ENCODE results near the gene SERPINB6. TPM values are rescaled to one million over a fixed set of nuclear protein-coding genes. Genes with fewer than 3 reads are reported as not detected.

The SERPINB6 gene
- total RNA-seq, 1 experiment from 2014 or later: 39.0 TPM

- no peak for TF ChIP-seq CTCF (conservative IDR thresholded peaks at IDR 0.05)
- Histone ChIP-seq H3K4ac (ENCODE audit: low read depth, low read length) (no peak overlapping the region), H2AK5ac (ENCODE audit: insufficient read length, low read length) (no peak overlapping the region), H4K5ac (ENCODE audit: insufficient read length, low read depth, low read length) (no peak overlapping the region), H3K23me2 (ENCODE audit: insufficient read length, low read depth, low read length, poor library complexity, severe bottlenecking) (no peaks in the 10 kb centered on the region), H3K4me2 (ENCODE audit: insufficient read depth, insufficient read length, low read length) (no peak overlapping the region), H3K56ac (ENCODE audit: insufficient read length, low read depth, low read length) (no peak overlapping the region), H2BK15ac (ENCODE audit: low read depth, low read length) (no peak overlapping the region), H3K14ac (ENCODE audit: insufficient read depth, low read length) (no peak overlapping the region), H3K23ac (ENCODE audit: insufficient read length, low read depth, low read length) (no peak overlapping the region), H3K79me1 (ENCODE audit: insufficient read depth, low read depth, low read length, poor library complexity, severe bottlenecking) (no peaks in the 10 kb centered on the region), H3K27me3 (ENCODE audit: insufficient read depth, low read length) (no peaks in the 10 kb centered on the region), H2BK12ac (ENCODE audit: insufficient read length, low read depth, low read length) (no peak overlapping the region), H4K8ac (replicated peaks; ENCODE audit: insufficient read length, low read depth, low read length) (no peak overlapping the region), H3K18ac (ENCODE audit: insufficient read length, low read depth, low read length) (no peak overlapping the region), H3K9me3 (ENCODE audit: control insufficient read depth, low read depth, low read length) (no peaks in the 10 kb centered on the region), H2BK5ac (ENCODE audit: insufficient read length, low read length) (no peak overlapping the region), H2AFZ (ENCODE audit: low read length) (no peak overlapping the region), H2BK20ac (ENCODE audit: low read depth, low read length, poor library complexity, severe bottlenecking) (no peak overlapping the region), H4K91ac (ENCODE audit: insufficient read length, low read depth, low read length) (no peak overlapping the region), H3T11ph (ENCODE audit: low read length) (no peak overlapping the region), H3K27ac (ENCODE audit: insufficient read length, low read depth, low read length) (no peak overlapping the region), H2BK120ac (ENCODE audit: low read depth, low read length, poor library complexity, severe bottlenecking) (no peak overlapping the region), H3K9ac (ENCODE audit: extremely low read depth, insufficient read length, low read length) (no peak overlapping the region), H4K20me1 (ENCODE audit: control insufficient read depth, insufficient read depth, insufficient read length) (no peaks in the 10 kb centered on the region), H3K4me1 (ENCODE audit: insufficient read depth, low read length) (no peaks in the 10 kb centered on the region), H3K79me2 (ENCODE audit: insufficient read depth, low read length) (no peaks in the 10 kb centered on the region)
- DNase-seq: no peak
- Mint-ChIP-seq H3K4me1 (peaks cover 20 to 27% of the 10 kb centered on the region in 2 experiments), H3K4me3 (no peak overlapping the region), H3K27me3 (ENCODE audit: low read depth) (no peaks in the 10 kb centered on the region), H3K36me3 (ENCODE audit: insufficient read depth in 1 of 3, low read depth in 3 of 3) (peaks cover under 1 to 15% (median 5%) of the 10 kb centered on the region in 3 experiments; a peak in 4 of 7 replicates), H3K27ac (no peak overlapping the region), H3K9me3 (no peaks in the 10 kb centered on the region)
- WGBS (ENCODE audit: extremely low coverage, insufficient read length, low lambda C conversion rate): no CpG with 5 or more reads among the region's 12 CpGs
Measured at GRCh38 chr6:2953098-2953497, 18.3 kb downstream of the SERPINB6 start.

Data from H9 (cell line).